K562 (cell line): ENCODE data around the gene SDHAF1.

ENCODE experiments used
- CBX1 ChIP-seq: sonication (generic); IDR thresholded peaks from 2 replicates; pipeline ENCODE4 v1.6.1; 2016; ENCODE audit warnings: antibody characterized with exemption, low read depth, mild to moderate bottlenecking
- CBX8 ChIP-seq: fragments of 200-600 bp; sonication (generic); IDR thresholded peaks from 2 replicates; pipeline ENCODE4 v1.6.1; 2012; ENCODE audit warnings: borderline replicate concordance, mixed run types, low read depth, mild to moderate bottlenecking, moderate library complexity, mixed read lengths, low read length, control low read depth, inconsistent platforms; ENCODE audit not compliant: poor library complexity, severe bottlenecking; ENCODE audit errors: extremely low read depth
- FOXP1 ChIP-seq: sonication (generic); formaldehyde crosslinking; IDR thresholded peaks from 2 replicates; pipeline ENCODE4 v1.8.0; 2022; ENCODE audit warnings: mild to moderate bottlenecking, missing genetic modification reagents
- IRF1 ChIP-seq: sonication (generic); formaldehyde crosslinking; IDR thresholded peaks from 2 replicates; pipeline ENCODE4 v1.8.0; 2022; ENCODE audit warnings: missing genetic modification reagents, mild to moderate bottlenecking, borderline replicate concordance
- IRF2 ChIP-seq: sonication (generic); formaldehyde crosslinking; IDR thresholded peaks from 2 replicates; pipeline ENCODE4 v1.8.1; 2022; ENCODE audit warnings: mild to moderate bottlenecking, missing genetic modification reagents
- POLR2A ChIP-seq: fragments of 450-650 bp; conservative IDR thresholded peaks from 2 replicates; pipeline ENCODE4 v1.6.1; 2016
- POU5F1 ChIP-seq: fragments of 150-350 bp; IDR thresholded peaks from 2 replicates; pipeline ENCODE4 v1.6.1; 2014; ENCODE audit warnings: borderline replicate concordance, low read length, low read depth, mild to moderate bottlenecking; ENCODE audit not compliant: partially characterized antibody
- TCF7 ChIP-seq: sonication (generic); IDR thresholded peaks from 2 replicates; pipeline ENCODE4 v1.6.1; 2016; ENCODE audit warnings: antibody characterized with exemption, borderline replicate concordance
- ZFX ChIP-seq: sonication (generic); formaldehyde crosslinking; IDR thresholded peaks from 2 replicates; pipeline ENCODE4 v1.8.0; 2022; ENCODE audit warnings: mild to moderate bottlenecking, missing genetic modification reagents, moderate library complexity
- ZNF239 ChIP-seq: fragments of 250-450 bp; sonication (Bioruptor Pico); IDR thresholded peaks from 2 replicates; pipeline ENCODE4 v1.4.0; 2020; ENCODE audit warnings: mild to moderate bottlenecking
- ZNF398 ChIP-seq: fragments of 250-450 bp; sonication (Bioruptor Pico); IDR thresholded peaks from 2 replicates; pipeline ENCODE4 v1.8.0; 2021; ENCODE audit warnings: moderate library complexity, mild to moderate bottlenecking, inconsistent platforms
- TF ChIP-seq, protein P1 (sequence below), 3 experiments: IDR thresholded peaks in 2 of 3; conservative IDR thresholded peaks in 1 of 3; 2 replicates each; pipeline ENCODE4 v1.5.1; 2011 to 2012; ENCODE audit warnings: low read length in 3 of 3, mild to moderate bottlenecking in 3 of 3, control low read depth in 2 of 3, improper control_type of control experiment in 1 of 3, inconsistent platforms in 1 of 3, low read depth in 1 of 3, mixed read lengths in 1 of 3, moderate library complexity in 1 of 3; ENCODE audit not compliant: insufficient read depth in 2 of 3

- TF ChIP-seq POLR2A (no peak), CBX8 (no peak), IRF2 (CRISPR knock-in tag) (no peak), IRF1 (CRISPR knock-in tag) (no peak), POU5F1 (no peak), ZNF239 (CRISPR knock-in tag) (no peak), ZFX (CRISPR knock-in tag) (no peak), FOXP1 (CRISPR knock-in tag) (no peak), CBX1 (no peak), ZNF398 (CRISPR knock-in tag) (no peak), TCF7 (no peak)
- TF ChIP-seq, protein P1, sequence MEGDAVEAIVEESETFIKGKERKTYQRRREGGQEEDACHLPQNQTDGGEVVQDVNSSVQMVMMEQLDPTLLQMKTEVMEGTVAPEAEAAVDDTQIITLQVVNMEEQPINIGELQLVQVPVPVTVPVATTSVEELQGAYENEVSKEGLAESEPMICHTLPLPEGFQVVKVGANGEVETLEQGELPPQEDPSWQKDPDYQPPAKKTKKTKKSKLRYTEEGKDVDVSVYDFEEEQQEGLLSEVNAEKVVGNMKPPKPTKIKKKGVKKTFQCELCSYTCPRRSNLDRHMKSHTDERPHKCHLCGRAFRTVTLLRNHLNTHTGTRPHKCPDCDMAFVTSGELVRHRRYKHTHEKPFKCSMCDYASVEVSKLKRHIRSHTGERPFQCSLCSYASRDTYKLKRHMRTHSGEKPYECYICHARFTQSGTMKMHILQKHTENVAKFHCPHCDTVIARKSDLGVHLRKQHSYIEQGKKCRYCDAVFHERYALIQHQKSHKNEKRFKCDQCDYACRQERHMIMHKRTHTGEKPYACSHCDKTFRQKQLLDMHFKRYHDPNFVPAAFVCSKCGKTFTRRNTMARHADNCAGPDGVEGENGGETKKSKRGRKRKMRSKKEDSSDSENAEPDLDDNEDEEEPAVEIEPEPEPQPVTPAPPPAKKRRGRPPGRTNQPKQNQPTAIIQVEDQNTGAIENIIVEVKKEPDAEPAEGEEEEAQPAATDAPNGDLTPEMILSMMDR (IDR thresholded peaks at IDR 0.05 in 2 of 3, conservative IDR thresholded peaks at IDR 0.05 in 1 of 3; ENCODE audit: insufficient read depth in 2 of 3, low read depth in 1 of 3, low read length in 3 of 3) = no peak
Observed at GRCh38 chr19:36030264-36031148, 35.5 kb downstream of the SDHAF1 start.
